Right hindlimb (tissue), 1 donor: Measurements from ENCODE around the gene DUSP16.

ENCODE experiments used
- DNase-seq: peaks from one replicate; pipeline ENCODE4 v3.0.0-alpha.2; 2018

Gene DUSP16

GRCh38 chr12:12433203-12433731 lies 129.4 kb downstream of the DUSP16 start:
- no peak for DNase-seq

- no peak for DNase-seq
Measured at GRCh38 chr12:12432364-12432763, 130.3 kb downstream of the DUSP16 start.

GRCh38 chr12:12428961-12429657 lies 133.6 kb downstream of the DUSP16 start:
- DNase-seq: no peak

GRCh38 chr12:12428047-12428446 lies 134.6 kb downstream of the DUSP16 start:
- no peak for DNase-seq

- DNase-seq: no peak
Measured at GRCh38 chr12:12427568-12427967, 135.1 kb downstream of the DUSP16 start.

- no peak for DNase-seq
Measured at GRCh38 chr12:12425616-12426015, 137.0 kb downstream of the DUSP16 start.

GRCh38 chr12:12425001-12425400 lies 137.7 kb downstream of the DUSP16 start:
- no peak for DNase-seq
